Measurements from ENCODE around the gene ACSL3. TPM values are rescaled to one million over a fixed set of nuclear protein-coding genes. Genes with fewer than 3 reads are reported as not detected.

Gene ACSL3
- total RNA-seq, 4 donors from 2014 or later = 22.4 to 54.1 (median 42.3) TPM

DNA sequence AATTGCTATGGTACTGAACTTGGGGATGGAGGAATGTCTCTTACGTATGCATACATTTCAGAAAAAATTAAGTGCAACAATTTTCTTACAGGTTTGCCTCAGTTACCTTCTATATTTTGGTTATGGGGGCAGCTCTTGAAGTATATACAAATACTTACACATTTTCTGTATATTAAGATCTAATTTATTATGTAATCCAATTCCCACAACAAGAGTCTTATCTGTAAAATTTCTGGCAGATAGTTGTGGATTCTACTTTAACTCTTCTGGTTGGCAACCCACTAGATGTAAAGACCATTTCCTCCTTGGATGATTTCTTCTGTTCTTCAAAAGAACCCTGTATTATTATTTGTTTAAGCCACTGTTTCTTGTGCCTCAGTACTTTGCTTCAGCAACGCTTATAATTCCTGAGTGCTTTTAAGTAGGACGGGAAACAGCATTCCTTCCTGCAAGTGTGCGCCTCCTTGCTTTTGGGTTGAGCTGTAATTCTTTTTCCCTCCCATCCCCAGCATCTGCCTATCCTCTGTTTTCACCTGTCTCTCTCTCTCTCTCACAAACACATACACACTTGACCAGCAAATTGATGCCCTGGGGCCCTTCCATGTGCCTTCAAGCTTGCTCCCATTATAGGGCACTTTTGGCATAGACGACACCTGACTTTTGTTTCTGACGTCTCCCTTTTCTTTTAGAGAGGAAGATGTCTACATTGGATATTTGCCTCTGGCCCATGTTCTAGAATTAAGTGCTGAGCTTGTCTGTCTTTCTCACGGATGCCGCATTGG is 61.4 kb downstream of the ACSL3 start:
- Histone ChIP-seq H3K9me3 (no peaks in the 10 kb centered on the region), H3K27ac (no peak overlapping the region), H3K4me3 (no peak overlapping the region), H3K36me3 (peaks cover 0 to 37% (median 18%) of the 10 kb centered on the region in 4 donors), H3K4me1 (no peaks in the 10 kb centered on the region), H3K27me3 (no peaks in the 10 kb centered on the region)
- in situ Hi-C loops (cut with MboI; ENCODE audit: low pct_ligation_motif_present in 1 of 4, low pct_unique_long_range_greater_than_20kb in 1 of 4, low sequenced_read_pairs in 3 of 4) (loop anchor here in 1 of 4 donors (25.0 kb wide), 1 partner anchor 210 kb away; no protein-coding TSS in a partner anchor), intact Hi-C loops (cut with DNase I; ENCODE audit: low total_unique reads) (no loop called here)
- TF ChIP-seq EP300 (IDR thresholded peaks at IDR 0.05; ENCODE audit: low read depth) (no peak), POLR2A (IDR thresholded peaks at IDR 0.05) (no peak), POLR2AphosphoS5 (IDR thresholded peaks at IDR 0.05) (no peak)
- TF ChIP-seq, protein P1, sequence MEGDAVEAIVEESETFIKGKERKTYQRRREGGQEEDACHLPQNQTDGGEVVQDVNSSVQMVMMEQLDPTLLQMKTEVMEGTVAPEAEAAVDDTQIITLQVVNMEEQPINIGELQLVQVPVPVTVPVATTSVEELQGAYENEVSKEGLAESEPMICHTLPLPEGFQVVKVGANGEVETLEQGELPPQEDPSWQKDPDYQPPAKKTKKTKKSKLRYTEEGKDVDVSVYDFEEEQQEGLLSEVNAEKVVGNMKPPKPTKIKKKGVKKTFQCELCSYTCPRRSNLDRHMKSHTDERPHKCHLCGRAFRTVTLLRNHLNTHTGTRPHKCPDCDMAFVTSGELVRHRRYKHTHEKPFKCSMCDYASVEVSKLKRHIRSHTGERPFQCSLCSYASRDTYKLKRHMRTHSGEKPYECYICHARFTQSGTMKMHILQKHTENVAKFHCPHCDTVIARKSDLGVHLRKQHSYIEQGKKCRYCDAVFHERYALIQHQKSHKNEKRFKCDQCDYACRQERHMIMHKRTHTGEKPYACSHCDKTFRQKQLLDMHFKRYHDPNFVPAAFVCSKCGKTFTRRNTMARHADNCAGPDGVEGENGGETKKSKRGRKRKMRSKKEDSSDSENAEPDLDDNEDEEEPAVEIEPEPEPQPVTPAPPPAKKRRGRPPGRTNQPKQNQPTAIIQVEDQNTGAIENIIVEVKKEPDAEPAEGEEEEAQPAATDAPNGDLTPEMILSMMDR (IDR thresholded peaks at IDR 0.05) = no peak
- DNase-seq = no peak
- WGBS, 2 donors (ENCODE audit: low coverage in 1 of 2) = 94 to 98% methylated on average over 6 to 8 of the region's 8 CpGs

DNA sequence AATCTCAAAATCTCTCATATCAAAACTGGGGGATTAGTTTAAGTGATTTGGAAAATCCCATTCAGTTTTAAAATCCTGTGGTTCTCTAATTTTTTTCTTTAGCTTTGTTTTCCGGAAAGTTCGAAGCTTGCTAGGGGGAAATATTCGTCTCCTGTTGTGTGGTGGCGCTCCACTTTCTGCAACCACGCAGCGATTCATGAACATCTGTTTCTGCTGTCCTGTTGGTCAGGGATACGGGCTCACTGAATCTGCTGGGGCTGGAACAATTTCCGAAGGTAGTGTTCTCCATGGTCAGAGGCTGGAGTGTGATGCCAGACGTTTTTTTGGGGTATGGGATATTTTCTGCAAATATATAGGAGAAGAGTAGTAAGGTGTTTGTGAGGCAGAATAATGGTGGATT is 66.1 kb downstream of the ACSL3 start:
- H3K27ac ChIP-seq = no peak overlapping the region
- DNase-seq = no peak
- in situ Hi-C loops (cut with MboI; ENCODE audit: low pct_ligation_motif_present in 1 of 4, low pct_unique_long_range_greater_than_20kb in 1 of 4, low sequenced_read_pairs in 3 of 4) = no loop called here
- intact Hi-C loops (cut with DNase I; ENCODE audit: low total_unique reads) = no loop called here
- 89 to 95% methylated on average over 6 to 9 of the region's 9 CpGs for WGBS, 2 donors (ENCODE audit: low coverage in 1 of 2)
- H3K4me1 ChIP-seq = no peaks in the 10 kb centered on the region
- H3K9me3 ChIP-seq = no peaks in the 10 kb centered on the region
- no peaks in the 10 kb centered on the region for H3K27me3 ChIP-seq
- no peak for TF ChIP-seq EP300 (IDR thresholded peaks at IDR 0.05; ENCODE audit: low read depth)
- no peak for TF ChIP-seq POLR2A (IDR thresholded peaks at IDR 0.05)
- peaks cover 0 to 35% (median 16%) of the 10 kb centered on the region in 4 donors for H3K36me3 ChIP-seq
- no peak overlapping the region for H3K4me3 ChIP-seq

DNA sequence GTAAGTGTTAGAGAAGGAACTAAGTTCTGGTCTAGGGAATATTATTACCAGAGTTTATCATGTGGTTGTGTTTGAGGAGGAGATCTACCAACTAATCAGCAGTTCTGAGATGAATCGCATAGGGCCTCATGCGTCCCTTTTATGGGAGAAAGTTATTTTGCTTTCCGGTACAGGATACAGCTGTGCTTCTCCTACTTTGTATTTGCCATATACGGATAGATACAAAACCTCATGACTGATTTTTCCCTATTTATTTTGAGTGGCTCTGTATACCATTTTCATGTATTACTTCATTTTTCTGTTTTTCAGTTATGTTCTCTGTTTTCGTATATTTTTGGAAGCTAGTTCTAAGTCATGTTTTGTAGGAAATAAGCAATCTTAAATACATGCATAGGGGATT is 66.8 kb downstream of the ACSL3 start:
- Histone ChIP-seq H3K4me1 (no peaks in the 10 kb centered on the region), H3K27me3 (no peaks in the 10 kb centered on the region), H3K4me3 (no peak overlapping the region), H3K9me3 (no peaks in the 10 kb centered on the region), H3K36me3 (peaks cover 0 to 34% (median 17%) of the 10 kb centered on the region in 4 donors), H3K27ac (no peak overlapping the region)
- in situ Hi-C loops (cut with MboI; ENCODE audit: low pct_ligation_motif_present in 1 of 4, low pct_unique_long_range_greater_than_20kb in 1 of 4, low sequenced_read_pairs in 3 of 4) = no loop called here
- no peak for TF ChIP-seq EP300 (IDR thresholded peaks at IDR 0.05; ENCODE audit: low read depth)
- intact Hi-C loops (cut with DNase I; ENCODE audit: low total_unique reads) = no loop called here
- WGBS, 2 donors (ENCODE audit: low coverage in 1 of 2) = 79 to 86% methylated on average over 3 to 5 of the region's 5 CpGs
- DNase-seq = no peak

DNA sequence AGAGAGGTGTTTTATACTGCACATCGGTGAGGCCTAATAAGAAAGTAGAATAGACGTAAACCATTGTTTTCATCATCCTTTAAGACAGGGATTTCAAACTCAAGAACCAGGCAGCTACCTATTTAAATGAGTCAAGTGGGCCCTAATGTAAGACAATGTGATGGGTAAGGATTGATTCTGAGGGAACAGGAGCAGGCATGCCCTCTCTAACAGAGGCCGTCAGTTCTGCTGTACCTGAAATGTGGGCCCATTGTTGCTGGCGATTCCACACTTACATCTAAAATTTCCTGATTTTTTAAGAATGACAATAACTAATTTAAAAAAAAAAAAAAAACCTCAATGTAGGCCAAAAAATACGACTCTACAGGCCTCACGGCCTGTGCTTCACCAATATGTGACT is 67.5 kb downstream of the ACSL3 start:
- DNase-seq = no peak
- Histone ChIP-seq H3K9me3 (no peaks in the 10 kb centered on the region), H3K4me1 (no peaks in the 10 kb centered on the region), H3K4me3 (no peak overlapping the region), H3K27ac (no peak overlapping the region), H3K36me3 (peaks cover 0 to 32% (median 15%) of the 10 kb centered on the region in 4 donors), H3K27me3 (no peaks in the 10 kb centered on the region)
- WGBS, 2 donors (ENCODE audit: low coverage in 1 of 2) = 95% methylated on average over 3 to 6 of the region's 6 CpGs
- no peak for TF ChIP-seq EP300 (IDR thresholded peaks at IDR 0.05; ENCODE audit: low read depth)
- TF ChIP-seq POLR2AphosphoS5 (IDR thresholded peaks at IDR 0.05) = no peak
- TF ChIP-seq, protein P1 (IDR thresholded peaks at IDR 0.05) = no peak
- TF ChIP-seq POLR2A (IDR thresholded peaks at IDR 0.05) = no peak
- intact Hi-C loops (cut with DNase I; ENCODE audit: low total_unique reads) = no loop called here
- in situ Hi-C loops (cut with MboI; ENCODE audit: low pct_ligation_motif_present in 1 of 4, low pct_unique_long_range_greater_than_20kb in 1 of 4, low sequenced_read_pairs in 3 of 4) = no loop called here

DNA sequence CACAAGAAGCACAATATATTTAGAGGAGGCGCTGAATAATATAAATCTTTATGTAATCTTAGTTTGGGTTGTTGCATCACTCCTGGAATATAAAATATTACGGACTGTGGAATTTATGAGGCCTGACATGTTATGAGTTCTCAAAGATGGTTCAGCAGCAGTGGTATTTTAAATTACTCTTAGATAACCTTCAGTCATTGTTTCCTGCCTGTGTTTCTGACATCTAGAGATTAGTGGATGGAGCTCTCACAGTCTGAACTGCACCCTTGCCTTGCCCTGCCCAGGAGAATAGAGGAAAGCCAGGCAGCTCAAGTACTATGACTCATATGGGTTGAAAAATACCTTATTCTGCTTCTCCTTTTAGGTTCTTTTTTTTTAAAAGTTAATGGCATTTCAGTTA is 70.0 kb downstream of the ACSL3 start:
- intact Hi-C loops (cut with DNase I; ENCODE audit: low total_unique reads) (no loop called here), in situ Hi-C loops (cut with MboI; ENCODE audit: low pct_ligation_motif_present in 1 of 4, low pct_unique_long_range_greater_than_20kb in 1 of 4, low sequenced_read_pairs in 3 of 4) (no loop called here)
- no peaks in the 10 kb centered on the region for H3K4me1 ChIP-seq
- no peak overlapping the region for H3K4me3 ChIP-seq
- TF ChIP-seq, protein P1 (IDR thresholded peaks at IDR 0.05) = no peak
- TF ChIP-seq EP300 (IDR thresholded peaks at IDR 0.05; ENCODE audit: low read depth) = no peak
- no peak for TF ChIP-seq POLR2AphosphoS5 (IDR thresholded peaks at IDR 0.05)
- no peak for TF ChIP-seq POLR2A (IDR thresholded peaks at IDR 0.05)
- no peak for DNase-seq
- peaks cover 0 to 52% (median 16%) of the 10 kb centered on the region in 4 donors for H3K36me3 ChIP-seq
- 91% methylated on average over 2 of the region's 2 CpGs for WGBS, 2 donors (ENCODE audit: low coverage in 1 of 2)
- H3K27me3 ChIP-seq = no peaks in the 10 kb centered on the region
- H3K27ac ChIP-seq = no peak overlapping the region
- H3K9me3 ChIP-seq = no peaks in the 10 kb centered on the region

Data from transverse colon (tissue), 4 donors.